Skeletal muscle tissue (tissue), 4 donors: ENCODE data around the gene APEH. TPM values are rescaled to one million over a fixed set of nuclear protein-coding genes. Genes with fewer than 3 reads are reported as not detected.
A peak's percentile ranks its signal among the peaks of the same experiment; 100 is the strongest.

ENCODE experiments used
- H3K27ac ChIP-seq: one replicate; pipeline ENCODE4 v1.7.0; 2013; ENCODE audit warnings: mild to moderate bottlenecking, low read depth, low read length, inconsistent platforms
- H3K27me3 ChIP-seq, 3 donors: one replicate each; pipeline ENCODE4 v1.7.0; 2013; ENCODE audit warnings: low read length in 3 of 3; ENCODE audit not compliant: control insufficient read depth in 3 of 3, insufficient read depth in 3 of 3
- H3K36me3 ChIP-seq, 3 donors: one replicate each; pipeline ENCODE4 v1.7.0; 2013; ENCODE audit warnings: low read length in 3 of 3; ENCODE audit not compliant: control insufficient read depth in 3 of 3, insufficient read depth in 3 of 3
- H3K4me1 ChIP-seq, 3 donors: one replicate each; pipeline ENCODE4 v1.7.0; 2013; ENCODE audit warnings: low read length in 3 of 3, mild to moderate bottlenecking in 3 of 3; ENCODE audit not compliant: control insufficient read depth in 3 of 3, insufficient read depth in 3 of 3
- H3K4me3 ChIP-seq, 3 donors: one replicate each; pipeline ENCODE4 v1.7.0; 2013; ENCODE audit warnings: low read length in 3 of 3
- H3K9ac ChIP-seq, 3 donors: one replicate each; pipeline ENCODE4 v1.7.0; 2013; ENCODE audit warnings: low read length in 3 of 3, mild to moderate bottlenecking in 3 of 3, moderate library complexity in 2 of 3, low read depth in 1 of 3
- H3K9me3 ChIP-seq, 3 donors: one replicate each; pipeline ENCODE4 v1.7.0; 2013; ENCODE audit warnings: low read length in 3 of 3; ENCODE audit not compliant: control insufficient read depth in 3 of 3
- total RNA-seq: library from RNA; depleted of rRNA; stranded (reverse); fragments of >200 nt; gene quantifications from one replicate; pipeline ENCODE4 v1.2.3, GENCODE V29; 2014
- donor health status: Osteomylitis.

APEH gene
- total RNA-seq, 1 donor from 2014 or later: 75.2 TPM

- H3K9ac ChIP-seq: peak overlapping the region in 1 of 3 donors; percentile 20
- no peaks in the 10 kb centered on the region for H3K9me3 ChIP-seq
- no peaks in the 10 kb centered on the region for H3K27me3 ChIP-seq
- no peak overlapping the region for H3K4me3 ChIP-seq
- peaks cover 43 to 72% (median 59%) of the 10 kb centered on the region in 3 donors for H3K4me1 ChIP-seq
- no peak overlapping the region for H3K27ac ChIP-seq
- H3K36me3 ChIP-seq: peaks cover 45 to 47% (median 45%) of the 10 kb centered on the region in 3 donors
Observed at GRCh38 chr3:49720855-49721595, 46.9 kb downstream of the APEH start.

DNA sequence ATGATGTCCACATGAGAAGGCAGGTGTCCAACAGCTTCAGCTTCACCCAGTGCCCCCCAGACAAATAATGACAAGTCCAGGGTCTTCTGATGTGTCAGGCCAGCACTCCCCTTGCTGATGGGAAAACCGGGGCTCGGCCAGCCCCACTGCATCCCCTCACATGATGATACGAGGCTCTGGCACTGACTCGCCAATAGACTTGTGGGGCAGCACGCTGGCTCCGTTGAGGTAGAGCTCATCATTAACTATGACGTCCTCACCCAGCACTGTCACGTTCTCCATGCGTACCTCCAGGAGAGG, 47.4 kb downstream of the APEH start:
- Histone ChIP-seq H3K9me3 (no peaks in the 10 kb centered on the region), H3K4me1 (peaks cover 43 to 74% (median 59%) of the 10 kb centered on the region in 3 donors)

DNA sequence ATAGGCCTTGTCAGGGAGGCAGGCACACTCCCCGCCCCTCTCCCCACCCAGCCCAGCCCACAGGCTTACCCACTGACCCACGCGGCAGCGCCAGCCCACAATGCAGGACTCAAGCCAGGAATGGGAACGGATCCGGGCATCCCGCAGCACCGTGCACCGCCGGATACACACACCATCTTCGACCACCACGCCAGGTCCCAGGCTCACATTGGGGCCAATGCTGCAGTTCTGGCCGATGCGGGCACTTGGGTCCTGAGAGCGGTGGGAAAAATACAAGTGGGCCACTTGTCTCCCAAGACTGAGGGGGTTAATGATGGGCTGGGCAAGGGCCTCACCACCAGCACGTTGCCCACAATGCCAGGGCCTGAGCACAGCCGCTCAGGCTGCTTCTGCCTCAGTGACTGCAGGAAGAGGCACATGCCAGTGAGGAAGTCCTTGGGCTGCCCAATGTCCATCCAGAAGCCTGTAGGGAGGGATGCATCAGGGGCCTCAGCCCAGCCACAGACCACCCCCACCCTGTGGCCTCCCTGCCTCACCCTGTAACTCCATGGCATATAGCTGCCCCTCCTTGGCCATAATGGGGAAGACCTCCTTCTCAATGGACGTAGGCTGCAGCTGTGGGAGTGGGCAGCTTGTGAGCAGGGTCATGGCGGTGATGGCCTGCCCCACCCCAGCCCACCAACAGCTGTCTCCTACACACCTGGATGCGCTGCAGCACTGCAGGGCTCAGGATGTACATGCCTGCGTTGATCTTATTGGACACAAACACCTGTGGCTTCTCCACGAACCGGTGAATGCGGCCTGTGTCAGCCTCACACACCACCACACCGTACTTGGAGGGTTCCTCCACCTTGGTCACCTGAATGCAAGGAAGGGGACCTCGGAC, 48.0 kb downstream of the APEH start:
- peak overlapping the region in 2 of 3 donors; percentile 90 to 96 for H3K9ac ChIP-seq
- no peaks in the 10 kb centered on the region for H3K9me3 ChIP-seq
- peaks cover 44 to 47% (median 45%) of the 10 kb centered on the region in 3 donors for H3K36me3 ChIP-seq
- H3K4me1 ChIP-seq: peaks cover 43 to 74% (median 59%) of the 10 kb centered on the region in 3 donors
- H3K27ac ChIP-seq: peak overlapping the region; percentile 96
- peak overlapping the region in 2 of 3 donors; percentile 90 to 98 for H3K4me3 ChIP-seq
- H3K27me3 ChIP-seq: no peaks in the 10 kb centered on the region

More for the DNA sequence above, 47.4 kb downstream of the APEH start:
- Histone ChIP-seq H3K9ac (no peak overlapping the region), H3K27ac (no peak overlapping the region), H3K4me3 (no peak overlapping the region), H3K36me3 (peaks cover 44 to 45% (median 45%) of the 10 kb centered on the region in 3 donors), H3K27me3 (no peaks in the 10 kb centered on the region)

DNA sequence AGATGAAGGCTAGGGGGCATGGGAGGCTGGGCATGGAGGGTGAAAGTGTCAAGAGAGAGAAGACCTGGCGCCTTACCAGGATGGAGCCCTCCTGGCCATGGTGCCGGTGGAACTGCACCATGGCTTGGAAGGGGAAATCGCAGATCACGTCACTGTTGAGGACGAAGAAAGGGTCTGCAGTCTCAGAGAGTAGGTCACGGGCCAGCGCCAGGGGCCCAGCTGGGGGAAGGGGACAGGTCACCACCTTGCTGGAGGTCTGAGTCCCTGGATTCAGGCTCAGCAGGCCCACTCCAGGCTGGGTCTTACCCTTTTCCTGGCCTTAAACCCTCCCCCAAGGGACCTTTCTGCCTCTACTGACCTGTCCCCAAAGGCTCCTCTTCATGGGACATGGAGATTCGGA, 48.7 kb downstream of the APEH start:
- Histone ChIP-seq H3K4me3 (peak overlapping the region; percentile 90 to 98 (median 96)), H3K27me3 (no peaks in the 10 kb centered on the region), H3K27ac (peak overlapping the region; percentile 96), H3K9ac (peak overlapping the region; percentile 90 to 96 (median 96)), H3K36me3 (peaks cover 49 to 55% (median 50%) of the 10 kb centered on the region in 3 donors), H3K9me3 (no peaks in the 10 kb centered on the region), H3K4me1 (peaks cover 39 to 74% (median 55%) of the 10 kb centered on the region in 3 donors)

- peak overlapping the region; percentile 96 for H3K27ac ChIP-seq
- peak overlapping the region; percentile 90 to 98 (median 96) for H3K4me3 ChIP-seq
- H3K9ac ChIP-seq: peak overlapping the region; percentile 90 to 96 (median 96)
- no peaks in the 10 kb centered on the region for H3K27me3 ChIP-seq
- peaks cover 35 to 71% (median 51%) of the 10 kb centered on the region in 3 donors for H3K4me1 ChIP-seq
- no peaks in the 10 kb centered on the region for H3K9me3 ChIP-seq
- H3K36me3 ChIP-seq: peaks cover 51 to 57% (median 52%) of the 10 kb centered on the region in 3 donors
Observed at GRCh38 chr3:49723296-49723627, 49.1 kb downstream of the APEH start.

- H3K4me3 ChIP-seq: peak within 1 kb of the TSS; percentile 90 to 98 (median 96)
- peak within 1 kb of the TSS; percentile 90 to 96 (median 96) for H3K9ac ChIP-seq
- H3K9me3 ChIP-seq: no peaks in the 10 kb centered on the region
- no peaks in the 10 kb centered on the region for H3K27me3 ChIP-seq
- H3K27ac ChIP-seq: peak within 1 kb of the TSS; percentile 96
- H3K4me1 ChIP-seq: peaks cover 29 to 65% (median 45%) of the 10 kb centered on the region in 3 donors
- peaks cover 50 to 53% (median 51%) of the 10 kb centered on the region in 3 donors for H3K36me3 ChIP-seq
Observed at GRCh38 chr3:49723628-49724551, 49.7 kb downstream of the APEH start, which contains the start of gene GMPPB. TSS of gene GMPPB (minus strand) at chr3:49723951. CDS start at chr3:49723726, 225 bp downstream.

- Histone ChIP-seq H3K4me3 (peak overlapping the region; percentile 79 to 83 (median 80)), H3K27ac (peak overlapping the region; percentile 96), H3K9me3 (no peaks in the 10 kb centered on the region), H3K36me3 (peaks cover 50 to 53% (median 51%) of the 10 kb centered on the region in 3 donors), H3K4me1 (peaks cover 23 to 59% (median 40%) of the 10 kb centered on the region in 3 donors), H3K9ac (peak overlapping the region; percentile 76 to 92 (median 86)), H3K27me3 (no peaks in the 10 kb centered on the region)
Observed at GRCh38 chr3:49724586-49724985, 50.4 kb downstream of the APEH start.

- peaks cover 47 to 50% (median 48%) of the 10 kb centered on the region in 3 donors for H3K36me3 ChIP-seq
- peaks cover 20 to 45% (median 27%) of the 10 kb centered on the region in 3 donors for H3K4me1 ChIP-seq
- no peak overlapping the region for H3K4me3 ChIP-seq
- H3K27me3 ChIP-seq: no peaks in the 10 kb centered on the region
- peak overlapping the region; percentile 96 for H3K27ac ChIP-seq
- H3K9me3 ChIP-seq: no peaks in the 10 kb centered on the region
- peak overlapping the region in 2 of 3 donors; percentile 21 to 92 for H3K9ac ChIP-seq
Observed at GRCh38 chr3:49725906-49726681, 51.9 kb downstream of the APEH start.
